ENCODE measurements around the gene RALGAPA2. TPM values are rescaled to one million over a fixed set of nuclear protein-coding genes. Genes with fewer than 3 reads are reported as not detected.
A peak's percentile ranks its signal among the peaks of the same experiment; 100 is the strongest.

Gene RALGAPA2
- polyA plus RNA-seq, 1 experiment: 2.2 TPM

DNA sequence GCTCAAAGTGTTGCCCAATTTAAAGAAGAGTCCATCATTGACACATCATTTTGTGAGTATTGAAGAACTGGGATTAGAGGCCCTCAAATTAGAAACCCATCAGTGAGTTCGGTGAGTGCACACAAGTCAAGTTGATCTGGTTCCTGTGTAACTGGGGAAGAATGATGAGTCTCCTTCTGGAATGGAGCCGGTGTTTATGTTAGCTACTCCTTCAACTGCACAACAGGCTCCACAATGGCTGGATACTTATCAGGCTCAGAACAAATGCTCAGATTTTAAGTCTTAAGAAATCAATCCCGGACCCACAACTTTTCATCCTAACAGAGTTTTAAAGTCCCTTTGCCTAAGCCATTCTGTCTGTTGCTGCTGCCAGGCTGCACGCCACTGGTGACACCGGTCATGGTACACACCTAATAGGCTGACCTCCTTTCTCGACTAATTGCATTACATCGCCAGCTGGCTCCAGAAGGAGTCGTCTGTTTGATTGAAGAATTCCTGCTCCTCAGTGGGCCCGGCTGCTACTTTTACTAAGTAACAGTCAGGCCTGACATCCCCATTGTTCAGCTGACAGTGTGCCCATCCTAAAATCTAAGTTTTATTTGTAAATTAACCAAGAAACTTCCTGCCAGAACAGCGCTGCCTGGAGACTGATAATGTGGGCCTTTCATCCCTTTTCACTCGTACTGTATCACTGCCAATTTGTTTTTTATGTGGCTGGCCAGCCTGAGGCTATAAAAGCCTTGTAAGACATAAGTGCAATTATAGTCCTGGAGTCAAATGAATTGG, 214.2 kb downstream of the RALGAPA2 start:
- H3K9me3 ChIP-seq (ENCODE audit: control insufficient read depth, insufficient read depth, low read length): no peaks in the 10 kb centered on the region
- ChIA-PET CTCF (interaction anchor here (1.0 to 1.1 kb wide), 2 partner anchors 20 to 33 kb away, joined by 3 read pairs; no protein-coding TSS in a partner anchor), POLR2A (no interaction called here)
- TF ChIP-seq, protein P1, sequence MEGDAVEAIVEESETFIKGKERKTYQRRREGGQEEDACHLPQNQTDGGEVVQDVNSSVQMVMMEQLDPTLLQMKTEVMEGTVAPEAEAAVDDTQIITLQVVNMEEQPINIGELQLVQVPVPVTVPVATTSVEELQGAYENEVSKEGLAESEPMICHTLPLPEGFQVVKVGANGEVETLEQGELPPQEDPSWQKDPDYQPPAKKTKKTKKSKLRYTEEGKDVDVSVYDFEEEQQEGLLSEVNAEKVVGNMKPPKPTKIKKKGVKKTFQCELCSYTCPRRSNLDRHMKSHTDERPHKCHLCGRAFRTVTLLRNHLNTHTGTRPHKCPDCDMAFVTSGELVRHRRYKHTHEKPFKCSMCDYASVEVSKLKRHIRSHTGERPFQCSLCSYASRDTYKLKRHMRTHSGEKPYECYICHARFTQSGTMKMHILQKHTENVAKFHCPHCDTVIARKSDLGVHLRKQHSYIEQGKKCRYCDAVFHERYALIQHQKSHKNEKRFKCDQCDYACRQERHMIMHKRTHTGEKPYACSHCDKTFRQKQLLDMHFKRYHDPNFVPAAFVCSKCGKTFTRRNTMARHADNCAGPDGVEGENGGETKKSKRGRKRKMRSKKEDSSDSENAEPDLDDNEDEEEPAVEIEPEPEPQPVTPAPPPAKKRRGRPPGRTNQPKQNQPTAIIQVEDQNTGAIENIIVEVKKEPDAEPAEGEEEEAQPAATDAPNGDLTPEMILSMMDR (IDR thresholded peaks at IDR 0.05; ENCODE audit: low read depth, low read length): no peak
- no peaks in the 10 kb centered on the region for H3K27me3 ChIP-seq (ENCODE audit: control insufficient read depth, insufficient read depth, low read length)
- peak overlapping the region; percentile 34 for H3K27ac ChIP-seq (ENCODE audit: low read depth, low read length)
- no peak overlapping the region for H3K4me3 ChIP-seq (ENCODE audit: low read depth, low read length)
- no peak for DNase-seq (ENCODE audit: low read depth, low spot score)

DNA sequence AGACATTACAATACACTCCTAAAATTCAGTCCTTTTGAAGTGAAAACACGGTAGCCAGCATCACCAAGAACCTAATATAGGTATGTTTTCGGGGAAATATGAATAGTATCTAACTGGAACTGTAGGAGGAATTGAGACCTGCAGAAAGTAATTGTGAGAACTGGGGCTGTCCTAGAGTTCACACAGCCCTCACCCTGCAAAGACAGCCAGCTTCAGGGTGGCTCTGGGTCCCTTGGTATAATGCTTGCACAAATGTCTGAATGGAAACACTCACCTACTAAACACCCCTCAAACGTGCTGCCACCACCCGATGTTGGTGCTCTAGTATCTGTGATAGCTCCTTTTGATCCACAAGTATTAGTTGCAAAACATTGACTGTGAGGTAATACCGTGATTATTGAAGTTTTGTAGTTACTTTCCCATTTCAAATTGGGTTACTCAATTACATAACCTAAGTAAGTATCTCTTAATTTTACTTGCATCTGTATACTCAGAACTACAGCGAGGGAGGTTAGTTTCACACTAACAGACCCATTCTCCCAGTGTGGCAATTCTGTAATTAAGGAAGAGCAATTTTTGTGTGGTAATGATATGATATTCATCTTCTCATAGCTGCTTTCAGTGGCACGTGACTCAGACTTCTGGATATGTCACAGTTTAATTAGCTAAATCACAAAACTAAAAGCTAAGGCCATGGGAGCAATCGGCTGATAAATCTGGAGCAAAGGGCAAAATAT, 215.0 kb downstream of the RALGAPA2 start:
- CTCF ChIA-PET: interaction anchor here (1.0 to 1.3 kb wide), 2 partner anchors 33 to 96 kb away, joined by 3 read pairs; no protein-coding TSS in a partner anchor

DNA sequence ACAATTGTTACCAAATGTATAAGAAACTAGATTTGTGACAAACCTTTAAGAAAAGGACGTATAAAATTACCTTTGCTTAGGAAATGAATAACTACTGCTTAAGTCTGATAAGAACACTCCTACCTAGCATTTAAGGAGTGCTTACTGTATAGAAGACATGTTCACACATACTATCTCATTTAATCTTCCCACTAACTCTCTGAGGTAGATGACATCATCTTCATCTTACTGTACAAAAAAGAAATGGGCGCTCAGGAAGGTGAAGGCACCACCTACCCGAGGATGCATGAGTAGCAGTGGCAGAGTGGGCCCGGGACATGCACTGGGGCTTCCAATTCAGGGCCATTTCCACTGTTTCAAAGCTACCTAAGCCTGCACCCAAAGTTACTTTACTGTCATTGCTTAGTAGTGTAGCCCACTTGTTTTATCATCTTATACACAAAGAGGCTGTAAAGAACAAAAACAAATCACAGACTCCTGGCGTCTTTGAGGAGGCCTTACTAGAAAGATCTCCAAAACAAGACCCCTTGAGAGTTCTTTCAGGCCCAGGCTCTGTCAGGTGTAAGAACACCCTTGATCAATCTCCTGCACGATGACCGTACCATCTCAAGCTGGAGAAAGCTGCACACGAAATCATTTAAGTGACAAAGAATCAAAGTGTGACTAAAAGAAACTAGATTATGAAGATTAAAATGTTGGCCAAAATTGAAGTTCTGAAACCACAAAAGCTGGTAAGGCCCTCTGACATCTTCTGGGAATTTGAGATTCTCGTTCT, 216.5 kb downstream of the RALGAPA2 start:
- Histone ChIP-seq H3K4me3 (ENCODE audit: low read depth, low read length) (no peak overlapping the region), H3K27me3 (ENCODE audit: control insufficient read depth, insufficient read depth, low read length) (no peaks in the 10 kb centered on the region), H3K27ac (ENCODE audit: low read depth, low read length) (no peak overlapping the region), H3K9me3 (ENCODE audit: control insufficient read depth, insufficient read depth, low read length) (no peaks in the 10 kb centered on the region)
- CTCF ChIA-PET: interaction anchor here (1.3 kb wide), 1 partner anchor 98 kb away, joined by 3 read pairs; no protein-coding TSS in a partner anchor
- DNase-seq (ENCODE audit: low read depth, low spot score): no peak
- POLR2A ChIA-PET: no interaction called here
- TF ChIP-seq, protein P1 (IDR thresholded peaks at IDR 0.05; ENCODE audit: low read depth, low read length): no peak

More for the DNA sequence above, 215.0 kb downstream of the RALGAPA2 start:
- TF ChIP-seq, protein P1 (IDR thresholded peaks at IDR 0.05; ENCODE audit: low read depth, low read length): no peak
- H3K27ac ChIP-seq (ENCODE audit: low read depth, low read length): no peak overlapping the region
- no peaks in the 10 kb centered on the region for H3K27me3 ChIP-seq (ENCODE audit: control insufficient read depth, insufficient read depth, low read length)
- POLR2A ChIA-PET: no interaction called here
- H3K4me3 ChIP-seq (ENCODE audit: low read depth, low read length): no peak overlapping the region
- H3K9me3 ChIP-seq (ENCODE audit: control insufficient read depth, insufficient read depth, low read length): no peaks in the 10 kb centered on the region
- no peak for DNase-seq (ENCODE audit: low read depth, low spot score)

DNA sequence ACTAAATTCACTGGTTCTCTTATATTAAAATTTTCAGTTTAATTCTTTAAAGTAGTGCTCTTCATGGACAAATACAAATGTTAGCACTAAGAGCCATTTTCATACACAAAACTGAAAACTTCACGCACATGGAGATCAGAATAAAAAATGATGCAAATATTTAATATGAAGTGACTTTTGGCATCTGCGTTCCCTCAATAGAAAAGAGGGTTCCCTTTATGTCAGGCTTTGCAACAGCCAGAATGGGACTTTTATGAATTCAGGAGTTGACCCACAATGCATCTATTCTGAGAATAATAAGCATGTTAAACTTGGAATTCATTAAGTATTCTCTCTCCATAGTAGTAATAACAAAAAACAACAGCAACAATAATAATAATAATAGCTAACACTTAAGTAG, 218.7 kb downstream of the RALGAPA2 start:
- Histone ChIP-seq H3K27me3 (ENCODE audit: control insufficient read depth, insufficient read depth, low read length) (no peaks in the 10 kb centered on the region), H3K4me3 (ENCODE audit: low read depth, low read length) (no peak overlapping the region), H3K27ac (ENCODE audit: low read depth, low read length) (no peak overlapping the region), H3K9me3 (ENCODE audit: control insufficient read depth, insufficient read depth, low read length) (no peaks in the 10 kb centered on the region)
- ChIA-PET POLR2A (no interaction called here), CTCF (no interaction called here)
- TF ChIP-seq, protein P1 (IDR thresholded peaks at IDR 0.05; ENCODE audit: low read depth, low read length): no peak
- no peak for DNase-seq (ENCODE audit: low read depth, low spot score)
